Activated T-cell treated with anti-CD3 and anti-CD28 coated beads, Interleukin-2, amount 50 U/mL, for 24 hours (primary cell): ENCODE results near the gene CALD1.

Source experiments
- DNase-seq: peaks from one replicate; pipeline ENCODE4 v3.0.0-alpha.2; 2020
- H3K27ac Mint-ChIP-seq: 2 replicates; pipeline ENCODE4 v1.8.0; 2020; ENCODE audit warnings: mild to moderate bottlenecking, mixed read lengths
- H3K27me3 Mint-ChIP-seq: 2 replicates; pipeline ENCODE4 v1.8.0; 2020; ENCODE audit warnings: mixed read lengths
- H3K36me3 Mint-ChIP-seq: 2 replicates; pipeline ENCODE4 v1.8.0; 2020; ENCODE audit warnings: low read depth, mixed read lengths
- H3K4me1 Mint-ChIP-seq: 2 replicates; pipeline ENCODE4 v1.8.0; 2020; ENCODE audit warnings: low read depth, mixed read lengths
- H3K4me3 Mint-ChIP-seq: 2 replicates; pipeline ENCODE4 v1.8.0; 2020; ENCODE audit warnings: mild to moderate bottlenecking, moderate library complexity, mixed read lengths
- H3K9me3 Mint-ChIP-seq: 2 replicates; pipeline ENCODE4 v1.8.0; 2020; ENCODE audit warnings: mixed read lengths

CALD1 gene

DNA sequence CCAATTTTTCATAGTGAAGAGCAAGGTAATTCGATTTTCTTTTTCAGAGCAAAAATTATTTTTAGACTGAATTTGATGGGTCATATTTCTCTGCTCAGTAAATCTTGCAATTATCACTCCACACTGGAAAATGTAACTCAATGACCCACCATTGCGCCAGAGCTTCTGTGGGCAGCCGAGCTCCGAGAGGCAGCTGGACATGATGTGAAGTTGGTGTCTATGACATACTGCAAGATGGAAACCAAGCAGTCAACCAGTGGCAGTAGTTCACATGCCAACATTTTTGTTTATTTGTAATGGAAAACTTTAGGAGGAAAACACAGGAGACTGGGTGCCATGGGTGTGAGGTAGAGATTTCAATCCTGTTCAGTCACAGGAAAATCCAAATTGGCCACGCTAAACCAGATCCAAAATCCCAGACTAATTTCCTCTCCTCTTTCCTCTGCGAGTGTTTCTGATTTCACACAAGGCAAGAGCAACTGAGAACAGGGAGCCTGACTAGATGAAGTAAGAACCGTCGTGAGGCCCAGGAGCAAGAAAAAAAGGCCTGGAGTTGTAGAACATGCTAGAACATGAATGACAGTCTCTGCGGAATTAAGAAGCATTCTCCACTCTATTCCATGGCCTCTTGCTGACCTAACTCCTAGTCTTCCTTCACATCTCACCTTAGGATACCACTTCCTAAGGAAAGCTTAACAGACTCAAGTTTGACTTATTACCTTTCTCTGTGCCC, 39.3 kb downstream of the CALD1 start:
- Mint-ChIP-seq H3K27me3 (no peaks in the 10 kb centered on the region), H3K36me3 (no peaks in the 10 kb centered on the region), H3K27ac (no peak overlapping the region), H3K4me3 (no peak overlapping the region), H3K9me3 (no peaks in the 10 kb centered on the region), H3K4me1 (no peaks in the 10 kb centered on the region)
- no peak for DNase-seq

DNA sequence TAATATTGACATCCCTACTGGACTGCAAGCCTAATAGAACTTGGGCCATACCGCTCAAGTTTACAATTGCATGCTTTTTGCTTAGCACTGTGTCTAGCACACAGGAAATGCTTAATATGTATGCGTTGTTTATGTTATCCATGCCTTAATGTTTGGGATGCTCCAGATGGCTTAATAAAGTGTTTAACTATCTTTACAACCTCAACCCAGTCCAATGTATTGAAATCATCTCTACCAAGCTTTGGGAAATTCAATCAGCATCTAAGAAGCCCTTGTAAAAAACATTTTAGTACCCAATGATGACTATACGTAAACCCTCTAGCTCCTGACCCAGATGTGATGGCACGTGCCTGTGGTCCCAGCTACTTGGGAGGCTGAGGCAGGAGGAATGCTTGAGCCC, 40.0 kb downstream of the CALD1 start:
- Mint-ChIP-seq H3K9me3 (no peaks in the 10 kb centered on the region), H3K27me3 (no peaks in the 10 kb centered on the region)

DNA sequence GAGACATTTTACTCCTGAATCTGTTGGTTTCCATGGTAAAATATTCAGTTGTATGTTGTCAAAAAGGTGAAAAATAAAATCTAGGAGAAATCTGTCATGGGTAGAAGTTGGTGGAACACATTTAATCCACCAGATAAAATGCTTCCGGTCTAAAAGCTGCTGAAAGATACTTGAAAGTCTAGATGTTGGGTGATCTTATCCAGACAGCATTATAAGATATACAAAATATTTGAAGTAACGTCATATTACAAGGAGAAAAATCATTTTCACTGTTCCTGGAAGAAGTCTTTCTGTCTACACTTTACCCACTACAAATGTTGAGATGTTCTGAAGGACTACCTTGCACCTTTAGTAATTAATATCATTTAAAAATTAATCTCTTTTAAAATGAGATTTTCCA, 40.9 kb downstream of the CALD1 start:
- DNase-seq, result no peak

More for the DNA sequence above, 40.0 kb downstream of the CALD1 start:
- DNase-seq, result no peak
- H3K27ac Mint-ChIP-seq, result no peak overlapping the region
- H3K4me3 Mint-ChIP-seq, result no peak overlapping the region
- no peaks in the 10 kb centered on the region for H3K36me3 Mint-ChIP-seq
- no peaks in the 10 kb centered on the region for H3K4me1 Mint-ChIP-seq

DNA sequence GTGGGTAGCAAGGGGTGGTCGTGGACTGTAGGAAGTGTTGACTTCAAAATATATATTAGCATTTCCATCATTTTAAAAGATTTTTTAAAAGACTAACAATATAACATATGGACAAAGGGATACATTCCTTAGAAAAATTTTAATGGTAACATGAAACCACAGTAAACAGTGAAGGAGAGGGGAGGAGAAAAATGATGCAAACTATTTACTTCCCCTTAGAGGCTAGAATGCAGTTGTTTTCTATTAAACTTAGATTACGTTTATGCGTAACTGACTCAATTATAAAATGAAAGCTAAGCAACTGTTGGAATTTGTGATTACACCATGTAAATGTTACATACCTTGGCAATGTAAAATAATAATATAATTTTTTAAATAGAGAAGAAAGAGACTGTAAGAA, 41.3 kb downstream of the CALD1 start:
- H3K9me3 Mint-ChIP-seq, result no peaks in the 10 kb centered on the region
- no peaks in the 10 kb centered on the region for H3K27me3 Mint-ChIP-seq
- no peaks in the 10 kb centered on the region for H3K4me1 Mint-ChIP-seq
- no peak overlapping the region for H3K27ac Mint-ChIP-seq
- H3K36me3 Mint-ChIP-seq, result no peaks in the 10 kb centered on the region
- H3K4me3 Mint-ChIP-seq, result no peak overlapping the region
- no peak for DNase-seq

More for the DNA sequence above, 40.9 kb downstream of the CALD1 start:
- no peaks in the 10 kb centered on the region for H3K27me3 Mint-ChIP-seq
- H3K36me3 Mint-ChIP-seq, result no peaks in the 10 kb centered on the region
- H3K9me3 Mint-ChIP-seq, result no peaks in the 10 kb centered on the region
- no peak overlapping the region for H3K4me3 Mint-ChIP-seq
- H3K27ac Mint-ChIP-seq, result no peak overlapping the region
- H3K4me1 Mint-ChIP-seq, result no peaks in the 10 kb centered on the region

DNA sequence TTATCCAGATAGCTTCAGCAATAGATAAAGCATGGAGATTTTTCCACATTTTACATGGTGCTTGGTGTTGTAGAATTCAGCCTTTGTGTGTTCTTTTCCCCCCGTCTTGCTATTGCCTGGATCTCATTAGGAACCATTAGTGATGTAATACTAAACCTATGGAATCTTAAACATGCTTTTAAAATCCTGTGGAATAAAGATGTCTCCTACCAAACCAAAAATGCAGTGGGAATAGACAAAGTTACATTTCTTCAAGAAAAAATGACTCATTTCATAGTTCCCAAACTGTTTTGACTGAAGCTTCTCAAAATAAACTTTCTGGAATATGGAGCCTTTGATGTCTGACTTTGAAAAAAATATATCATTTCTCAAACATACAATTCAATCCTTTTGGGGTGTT, 44.0 kb downstream of the CALD1 start:
- no peak overlapping the region for H3K27ac Mint-ChIP-seq
- no peaks in the 10 kb centered on the region for H3K4me1 Mint-ChIP-seq
- no peak for DNase-seq
- H3K36me3 Mint-ChIP-seq, result no peaks in the 10 kb centered on the region
- no peaks in the 10 kb centered on the region for H3K9me3 Mint-ChIP-seq
- H3K4me3 Mint-ChIP-seq, result no peak overlapping the region
- no peaks in the 10 kb centered on the region for H3K27me3 Mint-ChIP-seq

DNA sequence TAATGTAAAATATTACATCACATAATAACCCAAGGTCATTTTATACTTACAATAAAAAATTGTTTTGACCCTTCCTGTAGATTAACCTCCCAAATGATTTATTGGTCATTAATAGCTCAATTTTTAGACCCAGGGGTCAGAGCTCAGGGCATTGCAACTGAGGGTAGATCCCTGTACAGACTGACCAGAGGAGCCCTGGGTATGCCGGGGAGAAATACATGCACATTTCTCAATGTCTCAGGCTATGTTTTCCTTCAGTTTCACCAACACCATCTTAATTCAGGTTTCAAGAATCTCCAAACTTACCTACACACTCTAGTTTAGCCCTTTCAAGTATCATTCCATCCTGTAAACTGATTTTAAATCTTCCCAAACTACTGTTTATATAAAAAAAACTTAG, 46.2 kb downstream of the CALD1 start:
- no peak overlapping the region for H3K4me3 Mint-ChIP-seq
- no peak for DNase-seq
- no peaks in the 10 kb centered on the region for H3K27me3 Mint-ChIP-seq
- H3K27ac Mint-ChIP-seq, result no peak overlapping the region
- H3K9me3 Mint-ChIP-seq, result no peaks in the 10 kb centered on the region
- H3K36me3 Mint-ChIP-seq, result no peaks in the 10 kb centered on the region
- no peaks in the 10 kb centered on the region for H3K4me1 Mint-ChIP-seq

DNA sequence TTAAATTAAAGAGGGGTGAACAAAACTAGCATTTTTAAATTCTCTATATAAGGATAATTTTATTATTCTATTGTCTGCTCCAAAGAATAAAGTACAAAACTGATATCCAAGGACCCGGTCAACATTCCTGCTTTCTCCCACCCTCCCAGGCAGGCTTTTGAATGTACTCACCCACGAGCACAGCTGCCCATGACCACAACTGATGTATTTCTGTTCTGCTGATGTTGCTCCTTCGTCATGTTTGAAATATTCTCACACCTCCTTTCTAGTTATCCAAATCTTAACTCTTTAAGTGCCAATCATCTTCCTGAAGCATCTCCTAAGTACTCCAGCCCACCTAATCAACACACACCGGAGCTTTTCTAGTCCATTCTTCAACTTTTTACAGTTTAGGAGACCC, 46.7 kb downstream of the CALD1 start:
- Mint-ChIP-seq H3K27me3 (no peaks in the 10 kb centered on the region), H3K4me1 (no peaks in the 10 kb centered on the region), H3K27ac (no peak overlapping the region), H3K9me3 (no peaks in the 10 kb centered on the region), H3K4me3 (no peak overlapping the region), H3K36me3 (no peaks in the 10 kb centered on the region)
- DNase-seq, result no peak

DNA sequence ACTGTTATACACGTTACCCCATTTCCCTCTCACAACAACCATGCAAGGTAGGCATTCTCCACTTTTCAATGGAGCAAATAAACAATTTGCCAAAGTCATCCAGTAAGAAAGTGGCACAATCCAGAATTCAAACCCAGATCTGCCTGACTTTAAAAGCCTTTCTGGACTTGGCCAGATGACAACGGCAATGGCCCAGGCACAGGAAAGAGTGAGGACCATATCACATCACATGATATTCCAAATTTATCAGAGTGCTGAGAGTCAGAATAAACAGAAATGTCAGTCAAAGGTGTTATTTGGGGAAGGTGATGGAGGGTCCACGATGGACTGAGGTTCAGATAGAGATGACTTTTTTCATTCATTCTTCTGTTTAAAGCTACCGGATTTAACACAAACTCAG, 48.0 kb downstream of the CALD1 start:
- no peak overlapping the region for H3K27ac Mint-ChIP-seq
- no peaks in the 10 kb centered on the region for H3K9me3 Mint-ChIP-seq
- H3K4me3 Mint-ChIP-seq, result no peak overlapping the region
- no peaks in the 10 kb centered on the region for H3K36me3 Mint-ChIP-seq
- no peaks in the 10 kb centered on the region for H3K27me3 Mint-ChIP-seq
- no peak for DNase-seq
- H3K4me1 Mint-ChIP-seq, result no peaks in the 10 kb centered on the region

DNA sequence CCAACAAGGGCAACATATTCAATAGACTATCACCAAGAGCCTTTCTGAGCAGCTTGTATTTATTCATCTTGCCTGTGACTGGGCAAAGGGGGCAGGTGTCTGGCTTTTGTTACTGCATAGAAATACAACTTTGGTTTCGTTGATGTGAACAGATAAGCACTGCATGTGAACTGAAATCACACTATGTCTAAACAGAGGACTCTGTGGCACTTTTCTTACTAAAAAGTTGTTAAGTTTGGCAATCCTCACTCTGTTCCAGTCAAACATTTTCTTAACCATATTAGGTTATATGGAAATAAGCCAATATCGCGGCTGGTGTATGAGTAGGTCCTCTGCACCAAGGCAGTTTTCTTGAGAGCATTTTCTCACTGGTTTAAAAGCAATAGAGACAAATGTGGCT, 48.5 kb downstream of the CALD1 start:
- Mint-ChIP-seq H3K4me1 (no peaks in the 10 kb centered on the region), H3K27me3 (no peaks in the 10 kb centered on the region), H3K27ac (no peak overlapping the region), H3K36me3 (no peaks in the 10 kb centered on the region), H3K4me3 (no peak overlapping the region), H3K9me3 (no peaks in the 10 kb centered on the region)
- DNase-seq, result no peak

DNA sequence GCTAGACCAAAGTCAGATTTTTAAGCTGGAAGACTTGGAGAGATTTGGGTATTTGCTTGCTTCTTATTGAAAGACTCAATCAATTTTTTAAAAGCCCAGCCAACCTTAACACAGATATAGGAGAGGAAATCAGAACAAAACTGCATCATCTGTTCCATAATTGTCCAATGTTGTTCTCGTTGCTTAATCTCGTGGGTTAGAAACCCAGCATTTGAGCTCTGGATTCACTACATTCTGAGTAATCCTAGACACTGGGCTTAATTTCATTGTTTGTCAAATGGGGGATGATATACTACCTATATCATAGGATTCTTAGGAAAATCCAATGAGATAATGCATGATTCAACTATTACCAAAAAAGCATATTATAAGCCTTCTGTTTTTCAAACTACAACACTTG, 48.9 kb downstream of the CALD1 start:
- DNase-seq, result no peak
- Mint-ChIP-seq H3K4me3 (no peak overlapping the region), H3K4me1 (no peaks in the 10 kb centered on the region), H3K9me3 (no peaks in the 10 kb centered on the region), H3K27ac (no peak overlapping the region), H3K27me3 (no peaks in the 10 kb centered on the region), H3K36me3 (no peaks in the 10 kb centered on the region)

DNA sequence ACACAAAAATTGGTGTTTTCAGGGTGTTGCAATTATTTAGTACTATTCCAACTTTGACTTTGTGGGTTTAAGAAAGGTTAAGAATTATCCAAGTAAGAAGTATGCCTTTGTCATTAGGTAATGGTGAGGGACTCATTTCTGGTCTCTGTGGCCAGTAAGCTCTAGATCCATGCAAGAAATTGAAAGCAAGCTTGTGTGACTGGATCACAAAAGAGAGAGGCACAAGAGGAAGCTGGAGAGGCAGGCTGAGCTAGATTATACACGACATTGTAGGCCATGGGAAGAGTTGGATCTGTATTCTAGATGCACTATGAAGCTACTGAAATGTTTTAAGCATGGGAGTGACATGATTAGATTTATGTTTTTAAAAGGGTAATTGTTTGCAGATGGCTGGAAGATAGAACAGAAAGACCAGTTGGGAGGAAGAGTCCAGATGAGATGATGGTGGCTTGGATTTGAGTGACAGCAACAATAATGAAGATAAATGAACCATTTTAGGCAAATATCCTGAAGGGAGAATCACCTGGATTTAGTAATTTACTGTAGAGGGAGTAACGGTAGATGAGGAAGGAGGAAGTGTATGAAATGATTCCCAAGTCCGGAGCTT, 50.0 kb downstream of the CALD1 start:
- H3K27me3 Mint-ChIP-seq, result no peaks in the 10 kb centered on the region
- no peaks in the 10 kb centered on the region for H3K4me1 Mint-ChIP-seq
- H3K27ac Mint-ChIP-seq, result no peak overlapping the region
- H3K36me3 Mint-ChIP-seq, result no peaks in the 10 kb centered on the region
- H3K9me3 Mint-ChIP-seq, result no peaks in the 10 kb centered on the region
- H3K4me3 Mint-ChIP-seq, result no peak overlapping the region
- DNase-seq, result no peak

DNA sequence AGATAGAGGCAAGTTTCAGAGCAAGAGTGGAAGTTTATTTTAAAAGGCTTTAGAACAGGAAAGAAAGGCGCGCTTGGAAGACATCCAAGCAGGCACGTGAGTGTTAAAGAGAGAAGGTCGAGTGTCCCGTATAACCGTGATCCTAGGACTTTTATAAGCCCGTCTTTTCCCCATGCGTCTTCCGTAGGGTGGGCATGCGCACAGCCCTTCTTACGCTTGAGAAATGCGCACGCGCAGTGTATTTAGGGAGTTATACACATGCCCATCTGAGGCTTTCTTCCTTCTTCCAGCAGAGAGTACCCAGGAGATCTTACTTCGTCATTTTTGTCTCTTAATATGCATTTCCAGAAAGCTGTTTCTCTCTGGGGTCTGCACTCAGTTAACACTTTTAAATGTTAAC, 52.4 kb downstream of the CALD1 start:
- Mint-ChIP-seq H3K27me3 (no peaks in the 10 kb centered on the region), H3K4me1 (no peaks in the 10 kb centered on the region), H3K9me3 (no peaks in the 10 kb centered on the region), H3K27ac (no peak overlapping the region), H3K4me3 (peak overlapping the region; percentile 6), H3K36me3 (no peaks in the 10 kb centered on the region)
- DNase-seq, result no peak

DNA sequence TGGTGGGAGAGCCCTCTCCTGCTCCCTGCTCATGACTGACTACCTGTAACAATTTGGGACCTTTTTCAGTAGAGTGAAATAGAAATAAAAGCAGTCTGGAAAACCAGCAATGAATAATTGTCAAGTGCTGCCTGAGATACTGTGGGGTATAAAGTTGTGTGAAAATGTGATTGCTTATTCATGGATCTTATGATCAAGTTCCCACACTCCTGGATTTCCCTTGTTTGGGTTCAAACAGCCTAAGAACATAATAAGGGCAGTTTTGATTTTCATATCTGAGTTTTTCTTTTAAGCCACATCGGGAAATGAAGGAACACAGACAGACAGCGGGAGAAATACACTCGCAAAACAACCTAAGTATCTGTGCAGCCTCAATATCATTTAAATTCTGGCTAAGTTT, 52.9 kb downstream of the CALD1 start:
- Mint-ChIP-seq H3K9me3 (no peaks in the 10 kb centered on the region), H3K4me3 (no peak overlapping the region), H3K27ac (no peak overlapping the region), H3K4me1 (no peaks in the 10 kb centered on the region), H3K36me3 (no peaks in the 10 kb centered on the region), H3K27me3 (no peaks in the 10 kb centered on the region)
- DNase-seq, result no peak

DNA sequence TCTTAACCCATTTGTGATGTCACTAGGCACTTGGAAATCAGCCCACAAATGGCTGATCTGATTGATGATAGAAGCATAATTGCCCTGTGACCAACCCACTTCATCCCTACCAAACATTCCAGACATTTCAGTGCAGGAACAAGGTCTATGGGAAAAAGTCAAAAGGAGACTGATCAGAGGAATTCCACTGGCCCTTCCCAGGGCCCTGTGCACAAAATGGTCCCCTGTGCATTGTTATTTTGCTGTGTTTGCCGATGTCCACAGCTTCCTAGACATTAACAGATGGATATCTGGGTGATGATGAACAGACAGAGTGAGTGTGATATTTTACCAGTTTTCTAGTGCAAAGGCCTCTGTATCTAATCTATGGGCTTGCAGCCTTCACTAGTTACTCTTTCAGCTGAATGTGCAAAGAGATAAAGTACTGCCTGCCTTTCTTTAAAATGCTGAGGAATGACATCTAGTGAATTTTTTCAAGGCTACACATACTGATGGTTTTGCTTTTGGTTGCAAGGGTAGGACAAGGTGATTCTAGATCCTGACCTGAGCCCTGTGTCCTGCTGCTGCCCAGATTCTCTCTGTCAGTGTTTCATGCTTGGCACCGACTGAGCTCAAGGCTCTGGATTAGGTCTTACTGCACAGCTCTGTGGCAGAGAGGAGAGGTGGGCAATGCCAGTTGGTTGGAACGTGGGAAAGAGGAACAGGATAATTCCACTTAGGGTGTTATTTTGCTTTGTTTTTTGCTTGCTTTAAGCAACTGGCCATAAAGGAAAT, 55.4 kb downstream of the CALD1 start:
- Mint-ChIP-seq H3K27ac (no peak overlapping the region), H3K9me3 (no peaks in the 10 kb centered on the region)

DNA sequence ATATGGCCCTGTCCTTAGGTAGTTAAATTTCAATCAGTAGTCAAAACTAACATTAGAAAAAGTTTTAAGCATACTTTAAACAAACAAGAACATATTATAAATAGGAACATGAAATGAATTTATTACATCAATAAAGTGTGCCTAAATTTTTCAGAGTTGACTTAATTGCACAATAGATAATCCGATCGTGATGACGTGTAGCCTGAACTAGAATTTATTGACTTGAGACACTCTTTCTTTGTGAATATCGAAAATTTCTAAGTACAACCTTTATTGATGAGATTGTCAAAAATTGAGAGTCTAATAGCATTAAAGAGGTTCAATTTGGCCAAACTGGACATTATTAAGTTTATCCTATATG, 56.0 kb downstream of the CALD1 start:
- no peaks in the 10 kb centered on the region for H3K36me3 Mint-ChIP-seq
- H3K9me3 Mint-ChIP-seq, result no peaks in the 10 kb centered on the region
- no peaks in the 10 kb centered on the region for H3K4me1 Mint-ChIP-seq
- DNase-seq, result no peak
- no peaks in the 10 kb centered on the region for H3K27me3 Mint-ChIP-seq
- no peak overlapping the region for H3K27ac Mint-ChIP-seq
- no peak overlapping the region for H3K4me3 Mint-ChIP-seq

More for the DNA sequence above, 55.4 kb downstream of the CALD1 start:
- Mint-ChIP-seq H3K4me3 (no peak overlapping the region), H3K4me1 (no peaks in the 10 kb centered on the region), H3K36me3 (no peaks in the 10 kb centered on the region), H3K27me3 (no peaks in the 10 kb centered on the region)
- DNase-seq, result no peak
